Stimulated activated naive CD8-positive, alpha-beta T cell treated with anti-CD3 and anti-CD28 coated beads, Interleukin-15, Interleukin-2, amounts not matched to agents 100 ng/mL and 50 ng/mL, for 24 hours (primary cell): Measurements from ENCODE around the gene CCNB1.
"Not testable (repeated sequence)": the region's sequence is repeated elsewhere in the genome, so short reads cannot be mapped to it uniquely, and the experiment has no call there.

ENCODE experiments used
- H3K27ac Mint-ChIP-seq: one replicate; pipeline ENCODE4 v1.8.0; 2021; ENCODE audit warnings: mild to moderate bottlenecking, mixed read lengths
- H3K27me3 Mint-ChIP-seq: one replicate; pipeline ENCODE4 v1.8.0; 2021; ENCODE audit warnings: mixed read lengths
- H3K36me3 Mint-ChIP-seq: one replicate; pipeline ENCODE4 v1.8.0; 2021; ENCODE audit warnings: low read depth, mixed read lengths
- H3K4me1 Mint-ChIP-seq: one replicate; pipeline ENCODE4 v1.8.0; 2021; ENCODE audit warnings: low read depth, mixed read lengths
- H3K4me3 Mint-ChIP-seq: one replicate; pipeline ENCODE4 v1.8.0; 2021; ENCODE audit warnings: mild to moderate bottlenecking, mixed read lengths
- H3K9me3 Mint-ChIP-seq: one replicate; pipeline ENCODE4 v1.8.0; 2021; ENCODE audit warnings: mixed read lengths

The CCNB1 gene

GRCh38 chr5:69212022-69212421, 45.1 kb downstream of the CCNB1 start:
- H3K9me3 Mint-ChIP-seq: no peaks in the 10 kb centered on the region
- no peak overlapping the region for H3K27ac Mint-ChIP-seq
- H3K4me1 Mint-ChIP-seq: peaks cover 6% of the 10 kb centered on the region
- H3K27me3 Mint-ChIP-seq: no peaks in the 10 kb centered on the region
- peaks cover 27% of the 10 kb centered on the region for H3K36me3 Mint-ChIP-seq
- no peak overlapping the region for H3K4me3 Mint-ChIP-seq

DNA sequence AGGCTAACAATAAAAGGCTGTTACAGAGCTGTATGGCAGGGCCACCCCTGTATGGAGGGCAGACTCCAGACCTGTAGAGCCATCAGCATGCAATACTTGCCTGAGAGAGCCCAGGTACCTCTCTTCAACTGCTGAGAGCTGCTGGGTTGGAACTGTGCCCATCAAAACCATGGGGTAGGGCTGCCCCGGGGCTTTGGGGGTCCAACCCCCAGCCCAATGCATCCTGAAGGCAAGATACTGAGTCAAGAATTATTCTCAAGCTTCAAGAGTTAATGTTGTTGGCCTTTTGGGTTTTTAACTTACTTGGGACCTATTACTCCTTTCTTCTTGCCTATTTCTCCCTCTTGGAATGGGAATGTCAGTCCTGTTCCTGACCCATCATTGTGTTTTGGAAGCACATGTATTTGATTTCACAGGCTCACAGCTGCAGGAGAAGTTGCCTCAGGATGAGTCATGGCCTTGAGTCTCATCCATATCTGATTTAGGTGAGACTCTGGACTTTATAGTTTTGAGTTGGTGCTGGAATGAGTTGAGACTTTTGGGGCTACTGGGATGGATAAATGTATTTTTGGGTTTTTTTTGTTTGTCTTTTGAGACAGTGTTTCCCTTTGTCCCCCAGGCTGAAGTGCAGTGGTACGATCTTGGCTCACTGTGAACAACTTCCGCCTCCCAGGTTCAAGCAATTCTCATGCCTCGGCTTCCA, 46.7 kb downstream of the CCNB1 start:
- Mint-ChIP-seq H3K27ac (no peak overlapping the region), H3K9me3 (no peaks in the 10 kb centered on the region), H3K4me1 (peaks cover 11% of the 10 kb centered on the region)

GRCh38 chr5:69217151-69217511, 50.2 kb downstream of the CCNB1 start:
- H3K4me3 Mint-ChIP-seq: peak overlapping the region; percentile 99
- H3K4me1 Mint-ChIP-seq: peaks cover 24% of the 10 kb centered on the region
- H3K9me3 Mint-ChIP-seq: no peaks in the 10 kb centered on the region
- peak overlapping the region; percentile 80 for H3K27ac Mint-ChIP-seq
- peaks cover 10% of the 10 kb centered on the region for H3K36me3 Mint-ChIP-seq
- H3K27me3 Mint-ChIP-seq: no peaks in the 10 kb centered on the region

More for the DNA sequence above, 46.7 kb downstream of the CCNB1 start:
- peaks cover 20% of the 10 kb centered on the region for H3K36me3 Mint-ChIP-seq
- no peaks in the 10 kb centered on the region for H3K27me3 Mint-ChIP-seq
- H3K4me3 Mint-ChIP-seq: no peak overlapping the region

DNA sequence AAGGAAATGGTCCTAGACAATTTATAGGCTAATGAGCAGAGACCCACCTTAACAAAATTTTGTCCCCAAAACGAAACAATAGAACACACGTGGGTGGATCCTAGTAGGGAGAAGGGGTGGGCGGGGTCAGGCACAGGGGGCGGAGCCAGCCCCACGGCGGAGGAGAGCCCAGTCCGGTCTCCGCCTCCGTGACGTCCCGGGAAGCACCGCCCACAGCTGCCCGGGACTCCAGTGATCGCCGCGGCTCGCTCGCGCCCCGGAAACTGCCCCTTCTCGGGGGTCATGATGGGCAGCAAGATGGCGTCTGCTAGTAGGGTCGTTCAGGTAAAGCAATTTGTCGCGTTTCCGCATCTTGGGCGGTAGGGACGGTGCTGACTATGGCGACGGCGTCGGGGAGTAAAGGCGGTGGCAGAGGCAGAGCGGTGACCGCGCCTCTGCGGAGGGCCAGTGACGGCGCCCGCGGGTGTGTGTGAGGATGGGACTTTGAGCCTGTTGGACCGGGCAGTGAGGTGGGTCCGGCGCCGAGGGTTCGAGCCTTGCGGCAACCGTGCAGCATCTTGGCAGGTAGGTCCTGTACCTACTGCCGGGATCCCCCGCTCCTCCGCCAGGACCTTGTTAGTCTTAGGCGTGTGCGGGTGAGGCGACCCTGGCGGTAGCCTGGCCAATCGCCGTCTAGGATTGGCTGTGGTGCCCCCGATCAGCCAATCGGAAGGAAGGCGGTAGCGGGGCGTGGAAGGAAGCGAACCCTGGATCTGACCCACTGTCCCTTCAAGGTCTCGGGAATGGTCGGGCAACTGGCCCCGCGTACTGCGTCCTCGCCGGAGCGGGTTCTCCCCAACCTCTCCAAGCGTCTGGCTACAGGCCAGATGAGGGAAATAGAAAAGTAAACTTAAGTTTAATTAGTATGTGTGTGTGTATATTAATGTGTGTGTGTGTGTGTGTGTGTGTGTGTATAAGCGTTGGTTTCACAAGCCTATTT, 50.9 kb downstream of the CCNB1 start:
- Mint-ChIP-seq H3K36me3 (peaks cover 7% of the 10 kb centered on the region), H3K27ac (peak overlapping the region; percentile 94), H3K4me3 (peak overlapping the region; percentile 99), H3K9me3 (no peaks in the 10 kb centered on the region), H3K4me1 (peaks cover 26% of the 10 kb centered on the region), H3K27me3 (no peaks in the 10 kb centered on the region)

GRCh38 chr5:69219939-69220338, 53.0 kb downstream of the CCNB1 start:
- peaks cover 26% of the 10 kb centered on the region for H3K4me1 Mint-ChIP-seq
- no peak overlapping the region for H3K4me3 Mint-ChIP-seq
- no peaks in the 10 kb centered on the region for H3K27me3 Mint-ChIP-seq
- no peak overlapping the region for H3K27ac Mint-ChIP-seq
- no peaks in the 10 kb centered on the region for H3K9me3 Mint-ChIP-seq
- peaks cover 2% of the 10 kb centered on the region for H3K36me3 Mint-ChIP-seq

GRCh38 chr5:69220371-69220770, 53.4 kb downstream of the CCNB1 start:
- not testable (repeated sequence) for H3K9me3 Mint-ChIP-seq, H3K27me3 Mint-ChIP-seq, H3K4me3 Mint-ChIP-seq, H3K27ac Mint-ChIP-seq, H3K36me3 Mint-ChIP-seq
- H3K4me1 Mint-ChIP-seq: peaks cover 26% of the 10 kb centered on the region

DNA sequence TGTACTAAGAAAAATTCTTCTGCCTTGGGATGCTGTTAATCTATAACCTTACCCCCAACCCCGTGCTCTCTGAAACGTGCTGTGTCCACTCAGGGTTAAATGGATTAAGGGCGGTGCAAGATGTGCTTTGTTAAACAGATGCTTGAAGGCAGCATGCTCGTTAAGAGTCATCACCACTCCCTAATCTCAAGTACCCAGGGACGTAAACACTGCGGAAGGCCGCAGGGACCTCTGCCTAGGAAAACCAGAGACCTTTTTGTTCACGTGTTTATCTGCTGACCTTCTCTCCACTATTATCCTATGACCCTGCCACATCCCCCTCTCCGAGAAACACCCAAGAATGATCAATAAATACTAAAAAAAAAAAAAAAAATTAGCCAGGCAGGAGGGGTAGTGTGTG, 53.9 kb downstream of the CCNB1 start:
- H3K36me3 Mint-ChIP-seq, H3K9me3 Mint-ChIP-seq, H3K27me3 Mint-ChIP-seq, H3K27ac Mint-ChIP-seq, H3K4me3 Mint-ChIP-seq: not testable (repeated sequence)
- H3K4me1 Mint-ChIP-seq: peaks cover 26% of the 10 kb centered on the region

DNA sequence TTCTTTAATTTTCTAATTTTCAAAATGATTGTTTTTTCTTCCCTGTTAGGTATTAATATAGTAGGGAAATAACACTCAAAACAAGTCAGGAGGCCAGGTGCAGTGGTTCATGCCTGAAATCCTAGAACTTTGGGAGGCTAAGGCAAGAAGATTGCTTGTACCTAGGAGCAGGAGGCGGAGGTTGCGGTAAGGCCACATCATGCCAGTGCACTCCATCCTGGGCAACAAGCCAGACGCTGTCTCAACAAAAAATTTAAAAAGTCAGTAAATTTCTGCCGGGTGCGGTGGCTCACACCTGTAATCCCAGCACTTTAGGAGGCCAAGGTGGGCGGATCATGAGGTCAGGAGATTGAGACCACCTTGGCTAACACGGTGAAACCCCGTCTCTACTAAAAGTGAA, 57.6 kb downstream of the CCNB1 start:
- no peak overlapping the region for H3K4me3 Mint-ChIP-seq
- H3K36me3 Mint-ChIP-seq: peaks cover 12% of the 10 kb centered on the region
- H3K27ac Mint-ChIP-seq: no peak overlapping the region
- no peaks in the 10 kb centered on the region for H3K9me3 Mint-ChIP-seq
- no peaks in the 10 kb centered on the region for H3K27me3 Mint-ChIP-seq
- peaks cover 7% of the 10 kb centered on the region for H3K4me1 Mint-ChIP-seq

- Mint-ChIP-seq H3K36me3 (peaks cover 20% of the 10 kb centered on the region), H3K9me3 (no peaks in the 10 kb centered on the region), H3K4me1 (peaks cover 7% of the 10 kb centered on the region), H3K4me3 (no peak overlapping the region), H3K27me3 (no peaks in the 10 kb centered on the region), H3K27ac (no peak overlapping the region)
These were observed 58.9 kb downstream of the CCNB1 start for GRCh38 chr5:69225860-69226259.
